Measurements from ENCODE around the gene WDR11.
A peak's percentile ranks its signal among the peaks of the same experiment; 100 is the strongest.

Gene WDR11, protein sequence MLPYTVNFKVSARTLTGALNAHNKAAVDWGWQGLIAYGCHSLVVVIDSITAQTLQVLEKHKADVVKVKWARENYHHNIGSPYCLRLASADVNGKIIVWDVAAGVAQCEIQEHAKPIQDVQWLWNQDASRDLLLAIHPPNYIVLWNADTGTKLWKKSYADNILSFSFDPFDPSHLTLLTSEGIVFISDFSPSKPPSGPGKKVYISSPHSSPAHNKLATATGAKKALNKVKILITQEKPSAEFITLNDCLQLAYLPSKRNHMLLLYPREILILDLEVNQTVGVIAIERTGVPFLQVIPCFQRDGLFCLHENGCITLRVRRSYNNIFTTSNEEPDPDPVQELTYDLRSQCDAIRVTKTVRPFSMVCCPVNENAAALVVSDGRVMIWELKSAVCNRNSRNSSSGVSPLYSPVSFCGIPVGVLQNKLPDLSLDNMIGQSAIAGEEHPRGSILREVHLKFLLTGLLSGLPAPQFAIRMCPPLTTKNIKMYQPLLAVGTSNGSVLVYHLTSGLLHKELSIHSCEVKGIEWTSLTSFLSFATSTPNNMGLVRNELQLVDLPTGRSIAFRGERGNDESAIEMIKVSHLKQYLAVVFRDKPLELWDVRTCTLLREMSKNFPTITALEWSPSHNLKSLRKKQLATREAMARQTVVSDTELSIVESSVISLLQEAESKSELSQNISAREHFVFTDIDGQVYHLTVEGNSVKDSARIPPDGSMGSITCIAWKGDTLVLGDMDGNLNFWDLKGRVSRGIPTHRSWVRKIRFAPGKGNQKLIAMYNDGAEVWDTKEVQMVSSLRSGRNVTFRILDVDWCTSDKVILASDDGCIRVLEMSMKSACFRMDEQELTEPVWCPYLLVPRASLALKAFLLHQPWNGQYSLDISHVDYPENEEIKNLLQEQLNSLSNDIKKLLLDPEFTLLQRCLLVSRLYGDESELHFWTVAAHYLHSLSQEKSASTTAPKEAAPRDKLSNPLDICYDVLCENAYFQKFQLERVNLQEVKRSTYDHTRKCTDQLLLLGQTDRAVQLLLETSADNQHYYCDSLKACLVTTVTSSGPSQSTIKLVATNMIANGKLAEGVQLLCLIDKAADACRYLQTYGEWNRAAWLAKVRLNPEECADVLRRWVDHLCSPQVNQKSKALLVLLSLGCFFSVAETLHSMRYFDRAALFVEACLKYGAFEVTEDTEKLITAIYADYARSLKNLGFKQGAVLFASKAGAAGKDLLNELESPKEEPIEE

GRCh38 chr10:120850911-120851865 lies at the start of gene WDR11:
Gene WDR11, plus strand, starts transcription at chr10:120851362. Its CDS starts 59 bp downstream, at chr10:120851421.
- peak; percentile 81 for DNase-seq

DNA sequence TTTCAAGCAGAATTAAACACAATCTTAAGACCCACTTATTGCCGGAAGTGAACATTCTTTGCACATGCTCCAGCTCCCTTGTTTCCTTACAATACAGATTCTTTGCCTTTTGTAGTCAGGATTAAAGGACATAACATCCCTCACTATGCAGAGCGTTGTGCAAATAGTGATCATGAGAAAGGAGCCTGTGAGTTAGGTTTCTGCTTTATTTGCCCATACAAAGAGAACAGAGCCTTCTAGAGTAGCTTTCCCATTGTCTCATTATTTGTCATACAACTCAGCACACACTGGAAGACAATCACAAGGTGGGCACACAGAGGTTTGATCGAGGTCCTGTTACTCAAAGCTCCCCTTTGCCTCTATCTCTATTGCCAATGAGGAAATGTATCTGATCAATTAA lies 48.2 kb upstream of the WDR11 start:
- DNase-seq: no peak

DNA sequence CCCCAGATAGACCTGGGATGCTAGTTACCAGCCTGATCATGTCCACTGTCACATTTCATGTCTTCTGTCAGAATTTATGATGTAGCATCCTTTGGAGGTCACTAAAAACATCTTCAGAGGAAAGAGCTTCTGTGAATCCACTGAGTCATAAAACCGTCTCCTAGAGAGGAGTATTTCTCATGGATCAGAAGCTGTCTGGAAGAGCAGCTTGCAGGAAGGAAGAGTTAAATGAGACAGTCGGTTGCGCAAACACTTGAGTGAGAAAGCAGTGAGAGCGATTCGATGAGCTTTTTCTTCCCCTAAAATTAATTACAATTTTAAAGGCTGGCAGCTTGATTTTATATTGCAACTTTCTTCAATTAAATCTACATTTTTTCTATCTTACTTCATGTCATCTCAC lies 47.2 kb upstream of the WDR11 start:
- DNase-seq: no peak

DNA sequence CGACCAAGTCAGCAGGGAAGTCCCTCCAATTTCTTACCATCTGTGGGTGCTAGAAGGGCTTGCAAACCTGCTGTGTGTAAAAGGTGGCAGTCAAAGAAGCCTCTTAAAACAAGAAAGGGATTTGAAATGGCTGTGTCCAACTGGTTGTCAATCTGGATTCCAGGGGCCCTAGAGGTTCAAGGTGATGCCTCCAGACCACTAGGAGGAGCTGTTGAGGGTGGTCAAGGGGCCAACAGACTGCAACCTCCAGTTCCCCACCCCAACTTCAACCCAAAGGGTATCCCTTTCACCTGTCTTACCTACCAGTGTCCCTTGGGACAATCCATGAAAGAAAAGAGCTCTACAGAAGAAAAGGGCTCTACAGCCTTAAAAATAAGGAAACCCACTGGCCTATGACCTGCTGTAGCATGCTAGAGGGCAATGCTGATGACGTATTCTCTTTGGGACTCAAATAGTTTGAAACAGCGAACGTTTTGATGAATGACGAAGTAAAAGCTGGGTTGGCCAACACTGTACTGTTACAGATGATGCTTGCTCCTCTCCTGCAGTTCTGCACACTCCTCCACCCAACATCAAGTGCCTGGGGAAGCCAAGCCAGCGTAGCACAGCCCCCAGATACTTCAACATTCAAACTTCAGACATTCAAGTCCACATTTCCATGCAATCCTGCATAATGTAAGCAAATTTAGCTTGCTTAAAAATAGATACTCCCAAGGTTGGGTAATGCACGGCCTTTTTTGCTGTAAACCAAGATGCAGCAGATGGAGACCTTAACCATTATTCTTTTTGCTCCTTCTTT lies 45.9 kb upstream of the WDR11 start:
- DNase-seq: no peak

DNA sequence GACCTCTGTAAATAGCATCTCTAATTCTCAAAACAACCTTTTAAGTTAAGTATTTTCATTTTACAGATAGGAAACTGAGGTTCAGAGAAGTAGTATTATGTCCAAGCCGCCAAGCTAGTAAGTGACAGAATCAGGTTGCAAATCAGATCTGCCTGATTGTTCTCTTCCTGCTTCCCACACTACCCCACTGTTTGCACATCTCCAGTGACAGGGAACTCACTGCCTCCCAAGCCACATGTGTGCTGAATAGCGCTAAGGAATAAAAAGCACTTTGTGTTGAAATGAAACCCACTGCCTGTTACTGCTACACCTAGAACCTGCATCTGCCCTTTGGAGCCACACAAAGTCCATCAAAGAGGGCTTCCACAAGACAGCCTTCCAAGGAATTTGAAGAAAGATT lies 45.1 kb upstream of the WDR11 start:
- no peak for DNase-seq

DNA sequence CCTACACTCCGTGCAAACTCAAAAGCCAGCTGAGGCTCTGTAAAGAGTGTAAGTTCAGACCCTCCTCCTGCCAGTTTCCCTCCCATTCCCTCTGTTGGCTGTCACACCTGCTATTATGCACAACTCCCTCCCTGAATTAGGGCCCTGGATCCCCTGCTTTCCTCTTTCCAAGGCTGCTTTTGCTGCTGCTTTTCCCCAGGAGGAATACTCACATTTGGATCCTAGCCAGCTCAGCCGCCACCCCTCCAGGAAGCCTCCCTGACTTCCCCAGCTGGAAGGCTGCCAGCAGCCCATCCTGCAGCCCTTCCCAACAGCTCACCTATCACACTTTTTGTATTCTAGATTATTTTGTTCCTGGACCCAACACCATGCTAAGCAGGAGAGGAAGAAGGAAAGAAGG lies 40.9 kb upstream of the WDR11 start:
- DNase-seq: peak; percentile 73

- DNase-seq: no peak
These were observed 38.1 kb upstream of the WDR11 start for GRCh38 chr10:120813085-120813484.

DNA sequence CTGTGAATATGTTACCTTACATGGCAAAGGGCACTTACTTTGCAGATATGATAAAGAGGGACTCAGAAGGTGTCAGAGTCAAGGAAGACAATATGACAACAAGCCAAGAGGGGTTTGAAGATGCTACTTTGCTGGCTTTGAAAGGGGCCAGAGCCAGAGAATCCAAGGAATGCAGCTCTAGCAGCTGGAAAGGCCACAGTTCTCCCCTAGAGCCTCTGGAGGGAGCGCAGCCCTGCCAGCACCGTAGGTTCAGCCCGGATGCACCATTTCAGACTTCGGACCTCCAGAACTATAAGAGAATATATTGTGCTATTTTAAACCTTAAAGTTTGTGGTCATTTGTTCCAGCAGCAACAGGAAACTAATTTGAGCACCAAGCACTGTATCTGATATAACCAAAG lies 32.9 kb upstream of the WDR11 start:
- DNase-seq: no peak

GRCh38 chr10:120819366-120819765 lies 31.8 kb upstream of the WDR11 start:
- DNase-seq: peak; percentile 25

DNA sequence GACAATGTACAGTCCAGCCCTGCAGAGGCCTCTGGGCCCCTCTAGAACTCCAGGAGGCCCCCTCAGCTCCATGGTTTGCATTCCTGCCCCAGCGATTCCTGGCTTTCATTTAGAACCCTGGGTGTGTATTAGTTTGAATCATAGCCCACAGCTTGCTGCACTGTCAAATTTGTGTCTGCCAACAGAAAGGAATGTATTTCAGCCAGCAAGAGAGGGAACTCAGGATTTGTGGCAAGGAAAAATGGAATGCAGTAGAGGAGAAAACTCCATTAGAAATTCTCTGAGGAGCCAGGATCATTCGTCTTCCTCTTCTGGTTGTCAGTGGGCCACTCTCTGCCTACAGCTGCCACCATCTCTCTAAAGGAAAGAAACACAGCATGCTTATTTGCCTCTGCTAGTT lies 27.9 kb upstream of the WDR11 start:
- DNase-seq: no peak

DNA sequence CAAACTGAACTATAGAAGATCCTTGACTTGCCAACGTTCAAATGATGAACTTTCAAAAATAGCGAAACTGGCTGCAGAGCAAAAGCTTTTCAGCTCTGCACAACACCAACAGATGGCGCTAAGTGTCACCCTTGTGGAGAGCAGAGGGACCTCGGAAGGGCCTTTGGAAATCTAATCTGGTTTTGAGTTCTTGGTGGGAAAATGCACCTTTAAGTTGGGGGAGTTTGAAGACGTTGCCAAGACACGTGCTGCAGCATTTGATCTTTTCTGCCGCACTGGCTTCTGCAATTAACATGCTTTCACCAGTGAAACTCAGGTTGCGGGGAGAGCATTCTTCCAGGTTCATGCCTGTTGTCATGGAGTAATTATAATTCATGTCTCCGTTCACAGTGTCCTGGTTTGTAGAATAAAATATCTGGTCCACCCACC lies 26.3 kb upstream of the WDR11 start:
- no peak for DNase-seq

DNA sequence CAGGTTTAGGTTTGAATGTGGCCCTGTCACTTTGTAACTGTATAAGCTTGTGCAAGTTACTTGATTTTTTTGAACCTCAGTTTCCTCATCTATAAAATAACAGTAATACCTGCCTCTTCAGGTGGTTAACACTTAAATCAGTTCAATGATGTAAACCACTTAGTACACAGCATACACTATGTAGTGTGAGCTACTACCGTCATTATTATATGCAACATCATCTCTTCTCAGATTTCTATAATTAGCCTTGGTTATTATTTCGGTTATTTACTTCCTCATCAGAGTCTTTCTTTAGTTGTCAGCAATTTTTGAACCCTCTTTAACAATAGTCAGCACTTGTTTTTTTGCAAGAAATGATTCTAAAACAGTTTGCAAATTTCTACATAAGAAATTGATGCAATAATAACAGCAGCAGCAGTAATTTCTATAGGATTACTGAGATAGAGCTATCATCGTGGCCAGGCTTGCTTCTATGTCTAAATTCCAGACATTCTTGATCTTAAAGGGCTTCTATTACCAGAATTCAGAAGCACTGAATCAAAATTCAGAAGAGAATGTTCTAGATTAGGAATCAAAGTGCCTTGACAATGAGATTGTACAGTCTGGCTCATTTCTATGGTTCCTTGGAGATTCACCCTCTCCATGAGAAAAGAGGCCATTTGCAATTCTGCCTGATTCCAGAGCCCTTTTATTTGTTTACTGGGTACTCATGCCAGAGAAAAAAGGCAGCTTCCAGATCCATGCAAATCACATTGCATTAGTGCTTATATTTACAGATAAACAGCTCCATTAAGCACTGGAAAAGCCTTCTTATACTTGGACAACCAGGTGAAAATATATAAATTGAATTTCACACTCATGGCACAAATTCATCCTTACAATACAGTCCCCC lies 25.0 kb upstream of the WDR11 start:
- DNase-seq: no peak

DNA sequence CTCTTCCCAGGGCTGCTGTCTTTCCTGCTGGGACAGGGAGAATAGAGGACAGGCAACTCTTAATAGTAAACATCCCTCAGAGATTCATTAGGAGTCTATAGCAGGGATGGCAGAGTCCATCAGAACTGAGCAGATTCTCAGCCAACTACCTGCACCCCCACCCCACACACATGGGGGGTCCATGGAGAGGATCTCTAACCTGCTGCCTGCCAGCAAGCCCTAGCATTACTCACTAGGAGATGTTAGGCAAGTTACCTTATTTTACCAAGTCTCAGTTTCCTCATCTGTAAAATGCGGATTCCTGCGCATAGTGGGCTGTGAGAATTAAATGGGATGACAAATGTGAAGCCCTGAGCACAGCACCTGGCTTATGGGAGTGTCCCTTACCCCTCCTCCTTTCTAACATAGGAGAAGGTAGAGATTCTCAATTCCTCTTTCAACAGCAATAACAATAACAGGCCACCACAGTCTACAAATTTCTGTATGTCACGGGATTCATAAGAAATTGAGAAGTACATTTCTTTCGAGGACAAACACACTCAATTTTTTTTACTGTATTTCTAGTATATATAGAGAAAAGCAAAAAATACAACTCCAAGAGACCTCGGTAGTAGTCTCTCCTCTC lies 23.8 kb upstream of the WDR11 start:
- DNase-seq: no peak

- DNase-seq: no peak
These were observed 22.3 kb upstream of the WDR11 start for GRCh38 chr10:120828763-120829319.

DNA sequence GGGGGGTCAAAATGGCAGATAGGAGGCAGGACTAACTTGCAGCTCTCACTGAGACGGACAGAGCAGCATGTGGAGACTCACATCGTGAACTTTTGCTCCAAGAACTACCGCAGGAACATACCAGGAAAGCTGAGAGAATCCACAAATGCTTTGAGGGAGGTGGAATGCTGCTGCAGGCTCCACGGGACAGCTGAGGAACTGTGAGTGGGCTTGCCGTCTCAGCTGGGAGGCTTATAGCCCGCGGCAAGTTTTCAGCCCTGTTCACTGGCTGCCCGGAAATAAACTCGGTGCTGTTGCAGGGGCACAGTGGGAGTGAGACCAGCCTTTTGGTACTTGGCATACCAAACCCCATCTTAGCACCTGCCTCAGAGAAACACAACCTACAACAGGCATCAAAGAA lies 19.1 kb upstream of the WDR11 start:
- no peak for DNase-seq

GRCh38 chr10:120833222-120833928 lies 17.8 kb upstream of the WDR11 start:
- DNase-seq: no peak

DNA sequence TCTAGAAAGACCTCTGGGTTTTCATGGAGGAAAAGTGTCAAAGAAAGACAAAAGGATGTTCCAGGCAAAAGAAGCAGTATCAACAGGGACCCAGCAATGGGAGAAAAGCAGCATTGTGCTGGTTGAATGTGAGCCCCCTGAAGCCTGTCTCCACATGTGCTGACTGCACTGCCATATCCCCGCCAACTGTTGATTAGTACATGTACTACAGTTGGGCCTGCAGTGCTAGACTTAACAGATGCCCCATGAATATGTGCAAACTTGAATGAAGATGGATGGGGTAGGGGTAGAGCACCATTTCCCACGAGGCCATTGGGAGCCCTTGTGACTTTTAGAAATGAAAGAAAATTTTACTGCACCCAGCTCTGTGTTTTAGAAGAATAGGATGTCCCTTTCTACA lies 15.6 kb upstream of the WDR11 start:
- DNase-seq: no peak

GRCh38 chr10:120838941-120839340 lies 12.2 kb upstream of the WDR11 start:
- no peak for DNase-seq

Data from NCI-H2171 treated with DMSO at 0.1 percent for 48 hours (cell line).